Colonic mucosa (tissue), 4 donors: ENCODE results near the gene DDX1. TPM values are rescaled to one million over a fixed set of nuclear protein-coding genes. Genes with fewer than 3 reads are reported as not detected.

Source experiments
- DNase-seq: peaks from one replicate; pipeline ENCODE4 v3.0.0-alpha.2; 2020
- H3K27ac ChIP-seq: fragments of 200-600 bp; one replicate; pipeline ENCODE4 v1.8.0; 2021
- H3K27me3 ChIP-seq: fragments of 200-600 bp; one replicate; pipeline ENCODE4 v1.8.0; 2021
- H3K36me3 ChIP-seq: fragments of 200-600 bp; one replicate; pipeline ENCODE4 v1.8.0; 2021
- H3K4me1 ChIP-seq: fragments of 200-600 bp; one replicate; pipeline ENCODE4 v1.8.0; 2021; ENCODE audit warnings: mild to moderate bottlenecking
- H3K4me3 ChIP-seq: fragments of 200-600 bp; one replicate; pipeline ENCODE4 v1.8.0; 2021
- H3K9ac ChIP-seq, 2 donors: one replicate each; pipeline ENCODE4 v1.7.0; 2013; ENCODE audit warnings: control low read depth in 2 of 2, low read depth in 2 of 2, low read length in 2 of 2
- H3K9me3 ChIP-seq: fragments of 200-600 bp; one replicate; pipeline ENCODE4 v1.8.0; 2021
- intact Hi-C: fragments of 100-400 bp; cut with DNase I; formaldehyde crosslinking; loops from one replicate; pipeline ENCODE4 v1.14.1; 2022
- total RNA-seq, 2 donors: library from RNA; stranded (reverse); fragmentation: NEBNext Ultra II Directional in 1 of 2; extraction: Animal tissue kit (Norgen Biotek cat#: 25700) in 1 of 2; gene quantifications; one replicate each; pipeline ENCODE4 v1.2.1, GENCODE V29; 2021
- TF ChIP-seq, protein P1 (sequence below): fragments of 200-600 bp; IDR thresholded peaks from one replicate; pipeline ENCODE4 v1.8.0; 2022; ENCODE audit warnings: antibody characterized with exemption, mild to moderate bottlenecking
- donor health status: healthy.
- donor health status: DM: no; HTN: no; CAD: no.
- donor health status: DM: no; HTN: no; CAD: no.

The DDX1 gene
- total RNA-seq, 2 donors from 2014 or later = 71.6 to 91.3 TPM

DNA sequence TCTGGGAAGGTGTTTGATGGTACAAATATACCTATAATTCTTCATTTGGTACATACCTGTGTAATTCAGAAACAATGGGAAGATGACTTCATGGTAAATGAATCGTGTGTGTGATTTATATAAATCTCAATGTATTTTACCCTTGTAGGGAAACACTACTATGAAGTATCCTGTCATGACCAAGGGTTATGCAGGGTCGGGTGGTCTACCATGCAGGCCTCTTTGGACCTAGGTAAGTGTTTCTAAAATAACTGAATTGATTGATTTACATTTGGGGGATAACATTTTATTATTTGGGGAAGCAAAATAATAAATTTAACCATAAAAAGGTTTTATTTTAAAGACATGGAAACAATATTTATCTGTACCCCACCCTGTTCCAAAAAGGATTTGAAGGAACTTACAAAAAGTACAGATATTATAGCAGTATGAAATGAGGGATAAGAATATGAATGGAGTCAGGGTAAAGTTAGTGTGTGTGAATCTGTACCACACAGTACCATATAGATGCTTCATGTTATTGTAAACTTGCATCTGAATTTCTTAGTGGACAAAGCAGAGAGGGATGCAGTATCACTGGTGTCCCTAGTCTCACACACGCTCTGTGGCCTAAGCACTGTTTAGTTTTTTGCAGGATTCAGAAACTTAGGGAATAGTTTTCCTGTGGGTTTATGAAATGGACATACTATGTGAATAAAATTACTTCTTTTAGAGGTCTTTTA lies 11.5 kb downstream of the DDX1 start:
- intact Hi-C loops = no loop called here
- Histone ChIP-seq H3K4me3 (no peak overlapping the region), H3K27me3 (no peaks in the 10 kb centered on the region), H3K27ac (no peak overlapping the region), H3K9ac (no peak overlapping the region), H3K9me3 (no peaks in the 10 kb centered on the region), H3K36me3 (peaks cover 10% of the 10 kb centered on the region), H3K4me1 (no peaks in the 10 kb centered on the region)
- DNase-seq = no peak
- TF ChIP-seq, protein P1, sequence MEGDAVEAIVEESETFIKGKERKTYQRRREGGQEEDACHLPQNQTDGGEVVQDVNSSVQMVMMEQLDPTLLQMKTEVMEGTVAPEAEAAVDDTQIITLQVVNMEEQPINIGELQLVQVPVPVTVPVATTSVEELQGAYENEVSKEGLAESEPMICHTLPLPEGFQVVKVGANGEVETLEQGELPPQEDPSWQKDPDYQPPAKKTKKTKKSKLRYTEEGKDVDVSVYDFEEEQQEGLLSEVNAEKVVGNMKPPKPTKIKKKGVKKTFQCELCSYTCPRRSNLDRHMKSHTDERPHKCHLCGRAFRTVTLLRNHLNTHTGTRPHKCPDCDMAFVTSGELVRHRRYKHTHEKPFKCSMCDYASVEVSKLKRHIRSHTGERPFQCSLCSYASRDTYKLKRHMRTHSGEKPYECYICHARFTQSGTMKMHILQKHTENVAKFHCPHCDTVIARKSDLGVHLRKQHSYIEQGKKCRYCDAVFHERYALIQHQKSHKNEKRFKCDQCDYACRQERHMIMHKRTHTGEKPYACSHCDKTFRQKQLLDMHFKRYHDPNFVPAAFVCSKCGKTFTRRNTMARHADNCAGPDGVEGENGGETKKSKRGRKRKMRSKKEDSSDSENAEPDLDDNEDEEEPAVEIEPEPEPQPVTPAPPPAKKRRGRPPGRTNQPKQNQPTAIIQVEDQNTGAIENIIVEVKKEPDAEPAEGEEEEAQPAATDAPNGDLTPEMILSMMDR = no peak

DNA sequence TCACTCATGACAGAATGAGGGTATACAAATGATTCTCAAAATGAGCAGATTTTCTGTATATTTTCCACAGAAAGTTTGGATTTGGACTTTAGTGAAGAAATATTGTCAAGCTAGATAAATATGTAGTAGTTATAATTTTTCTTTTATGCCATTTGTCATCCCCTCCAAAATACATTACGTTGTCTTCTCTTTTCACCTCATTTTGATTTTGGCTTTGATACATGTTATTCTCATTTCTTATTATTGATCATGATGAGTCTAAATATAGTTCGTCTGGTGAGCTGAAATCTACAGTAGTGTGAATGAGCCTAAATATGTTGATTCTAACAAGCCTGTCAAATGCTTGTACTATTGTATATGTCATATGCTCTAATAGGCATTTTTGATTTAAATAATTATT lies 12.3 kb downstream of the DDX1 start:
- peaks cover 10% of the 10 kb centered on the region for H3K36me3 ChIP-seq
- DNase-seq = no peak
- H3K9me3 ChIP-seq = no peaks in the 10 kb centered on the region
- no peak overlapping the region for H3K4me3 ChIP-seq
- H3K4me1 ChIP-seq = no peaks in the 10 kb centered on the region
- TF ChIP-seq, protein P1 = no peak
- H3K9ac ChIP-seq = no peak overlapping the region
- H3K27ac ChIP-seq = no peak overlapping the region
- intact Hi-C loops = no loop called here
- H3K27me3 ChIP-seq = no peaks in the 10 kb centered on the region

DNA sequence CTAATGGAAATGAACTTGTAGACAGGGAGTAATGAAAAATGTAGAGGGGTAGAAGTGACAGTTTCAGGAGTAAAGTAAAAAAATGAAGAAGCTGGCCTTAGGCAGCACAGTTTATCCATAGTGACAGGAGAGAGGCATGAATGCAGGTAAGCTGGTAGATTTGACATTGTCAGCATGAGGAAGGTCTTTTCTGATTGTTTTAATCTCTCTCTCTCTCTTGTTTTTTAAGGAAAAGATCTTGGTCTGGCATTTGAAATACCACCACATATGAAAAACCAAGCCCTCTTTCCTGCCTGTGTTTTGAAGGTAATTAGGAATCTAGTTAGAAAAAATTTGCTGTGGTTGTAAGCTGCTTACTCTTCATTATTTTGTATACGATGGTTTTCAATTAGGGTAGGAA lies 14.1 kb downstream of the DDX1 start:
- H3K4me1 ChIP-seq = no peaks in the 10 kb centered on the region
- H3K4me3 ChIP-seq = no peak overlapping the region
- H3K9ac ChIP-seq = no peak overlapping the region
- H3K9me3 ChIP-seq = no peaks in the 10 kb centered on the region
- TF ChIP-seq, protein P1 = no peak
- no peak for DNase-seq
- H3K36me3 ChIP-seq = peaks cover 10% of the 10 kb centered on the region
- no peak overlapping the region for H3K27ac ChIP-seq
- no peaks in the 10 kb centered on the region for H3K27me3 ChIP-seq
- intact Hi-C loops = no loop called here

DNA sequence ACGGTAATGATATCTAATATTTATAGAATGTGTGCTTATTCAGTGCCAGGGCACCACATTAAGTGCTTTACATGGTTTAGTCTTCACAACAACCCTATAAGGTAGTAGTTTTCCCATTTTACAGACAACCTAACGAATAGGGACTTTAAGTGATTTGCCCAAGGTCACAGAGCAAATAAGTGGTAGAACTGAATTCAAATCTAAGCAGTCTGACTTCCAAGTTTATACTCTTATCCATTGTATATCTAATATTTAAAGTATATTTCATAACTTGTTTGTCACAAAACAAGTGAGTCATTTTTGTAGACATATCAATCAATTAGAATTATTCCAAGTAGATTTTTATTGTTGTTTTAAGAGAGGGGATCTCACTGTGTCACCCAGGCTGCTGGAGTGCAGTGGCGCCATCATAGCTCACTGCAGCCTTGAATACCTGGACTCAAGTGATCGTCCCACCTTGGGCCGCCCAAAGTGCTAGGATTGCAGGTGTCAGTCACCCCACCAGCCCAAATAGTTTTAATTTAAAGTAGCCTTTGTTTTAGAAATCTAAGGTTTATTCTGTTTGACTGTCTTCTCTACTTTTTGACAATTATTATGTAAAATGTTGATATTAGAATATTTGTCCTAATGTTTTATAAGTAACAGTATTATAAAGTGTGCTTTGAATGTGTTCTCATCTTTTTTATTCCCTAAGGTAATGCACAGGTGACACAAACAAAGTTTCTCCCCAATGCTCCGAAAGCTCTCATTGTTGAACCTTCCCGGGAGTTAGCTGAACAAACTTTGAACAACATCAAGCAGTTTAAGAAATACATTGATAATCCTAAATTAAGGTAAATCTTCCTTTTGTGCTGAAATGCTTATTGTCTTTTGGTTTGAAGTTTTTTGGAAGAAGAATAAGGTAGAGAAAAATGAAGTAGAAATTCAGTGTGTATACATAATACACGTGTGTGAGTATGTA lies 15.1 kb downstream of the DDX1 start:
- H3K27ac ChIP-seq = no peak overlapping the region
- H3K4me1 ChIP-seq = no peaks in the 10 kb centered on the region
- H3K9ac ChIP-seq = no peak overlapping the region
- H3K4me3 ChIP-seq = no peak overlapping the region
- peaks cover 10% of the 10 kb centered on the region for H3K36me3 ChIP-seq
- H3K27me3 ChIP-seq = no peaks in the 10 kb centered on the region
- TF ChIP-seq, protein P1 = no peak
- no peak for DNase-seq
- H3K9me3 ChIP-seq = no peaks in the 10 kb centered on the region
- intact Hi-C loops = no loop called here

DNA sequence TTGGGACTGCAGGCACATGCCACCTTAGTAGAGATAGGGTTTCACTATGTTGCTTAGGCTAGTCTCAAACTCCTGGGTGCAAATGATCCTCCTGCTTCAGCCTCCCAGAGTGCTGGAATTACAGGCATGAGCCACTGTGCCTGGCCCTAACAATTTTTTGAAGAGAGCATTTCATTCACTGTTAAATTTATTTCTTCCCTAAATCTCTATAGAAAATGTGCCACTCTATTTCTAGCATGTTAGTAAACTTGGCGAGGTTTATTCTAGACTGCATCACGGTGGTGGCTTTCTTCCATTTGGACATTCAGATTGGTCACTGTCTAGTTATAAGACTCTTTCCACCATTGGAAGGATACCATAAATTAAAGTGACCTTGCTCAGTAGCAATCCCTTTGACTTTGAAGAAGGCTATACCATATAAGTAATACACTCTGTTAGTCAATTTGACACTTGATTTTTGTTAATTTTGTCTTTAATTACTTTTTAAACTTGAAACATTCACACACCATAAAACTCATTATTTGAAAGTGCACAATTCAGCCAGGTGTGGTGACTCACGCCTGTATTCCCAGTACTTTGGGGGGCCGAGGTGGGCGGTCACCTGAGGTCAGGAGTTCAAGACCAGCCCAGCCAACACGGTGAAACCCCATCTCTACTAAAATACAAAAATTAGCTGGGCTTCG lies 16.2 kb downstream of the DDX1 start:
- no peaks in the 10 kb centered on the region for H3K9me3 ChIP-seq
- no peak overlapping the region for H3K27ac ChIP-seq
- no peak overlapping the region for H3K9ac ChIP-seq
- TF ChIP-seq, protein P1 = no peak
- no peaks in the 10 kb centered on the region for H3K4me1 ChIP-seq
- no peak for DNase-seq
- H3K27me3 ChIP-seq = no peaks in the 10 kb centered on the region
- peaks cover 10% of the 10 kb centered on the region for H3K36me3 ChIP-seq
- H3K4me3 ChIP-seq = no peak overlapping the region
- intact Hi-C loops = no loop called here
